ENCODE results near the gene RAPSN.

The RAPSN gene

DNA sequence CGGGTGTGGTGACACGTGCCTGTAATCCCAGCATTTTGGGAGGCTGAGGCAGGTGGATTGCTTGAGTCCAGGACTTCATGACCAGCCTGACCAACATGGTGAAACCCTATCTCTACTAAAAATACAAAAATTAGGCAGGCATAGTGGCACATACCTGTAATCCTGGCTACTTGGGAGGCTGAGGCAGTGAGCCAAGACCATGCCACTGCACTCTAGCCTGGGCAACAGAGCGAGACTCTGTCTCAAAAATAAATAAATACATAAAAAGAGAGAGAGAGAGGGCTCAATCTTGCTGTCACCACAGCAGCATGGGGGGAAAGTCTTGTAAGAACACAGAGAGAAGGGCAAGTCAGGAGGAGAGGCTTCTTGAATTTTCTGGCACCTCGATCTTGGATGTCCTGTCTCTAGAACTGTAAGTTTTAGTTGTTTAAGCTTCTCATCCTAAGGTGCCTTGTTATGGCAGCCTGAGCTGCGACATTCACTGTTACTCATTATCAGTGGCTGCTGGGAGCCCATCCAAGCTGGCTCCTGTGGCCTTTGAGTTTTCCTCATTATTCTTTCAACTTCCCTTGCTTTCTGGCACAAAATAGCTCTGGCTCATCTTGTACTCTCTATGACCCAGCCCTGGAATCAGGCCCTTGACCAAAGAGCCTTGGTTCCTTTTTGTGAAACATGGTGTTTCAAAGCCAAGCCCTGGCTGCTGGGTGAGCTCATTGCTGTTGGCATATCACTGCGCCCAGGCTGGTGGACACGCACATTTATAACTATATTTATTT, 14.7 kb downstream of the RAPSN start:
- DNase-seq (ENCODE audit: low read depth in 2 of 2) = no peak

DNA sequence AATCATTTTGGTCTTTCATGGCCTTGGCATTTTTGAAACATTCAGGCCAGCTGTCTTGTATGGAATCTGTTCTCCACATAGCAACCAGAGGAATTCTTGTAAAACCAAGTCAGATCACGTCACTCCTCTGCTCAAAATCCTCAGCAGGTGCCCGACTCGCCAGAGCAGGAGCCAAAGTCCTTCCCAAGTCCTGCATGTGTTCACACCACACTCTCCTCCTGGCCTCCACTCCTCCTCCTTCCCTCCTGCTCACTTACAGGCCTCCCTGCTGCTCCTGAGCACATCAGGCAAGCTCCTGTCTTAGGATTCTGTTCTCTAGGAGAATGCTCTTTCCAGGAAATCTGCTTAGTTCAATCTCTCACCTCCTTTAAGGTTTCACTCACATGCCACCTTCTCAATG, 15.8 kb downstream of the RAPSN start:
- no peak for DNase-seq (ENCODE audit: low read depth in 2 of 2)

DNA sequence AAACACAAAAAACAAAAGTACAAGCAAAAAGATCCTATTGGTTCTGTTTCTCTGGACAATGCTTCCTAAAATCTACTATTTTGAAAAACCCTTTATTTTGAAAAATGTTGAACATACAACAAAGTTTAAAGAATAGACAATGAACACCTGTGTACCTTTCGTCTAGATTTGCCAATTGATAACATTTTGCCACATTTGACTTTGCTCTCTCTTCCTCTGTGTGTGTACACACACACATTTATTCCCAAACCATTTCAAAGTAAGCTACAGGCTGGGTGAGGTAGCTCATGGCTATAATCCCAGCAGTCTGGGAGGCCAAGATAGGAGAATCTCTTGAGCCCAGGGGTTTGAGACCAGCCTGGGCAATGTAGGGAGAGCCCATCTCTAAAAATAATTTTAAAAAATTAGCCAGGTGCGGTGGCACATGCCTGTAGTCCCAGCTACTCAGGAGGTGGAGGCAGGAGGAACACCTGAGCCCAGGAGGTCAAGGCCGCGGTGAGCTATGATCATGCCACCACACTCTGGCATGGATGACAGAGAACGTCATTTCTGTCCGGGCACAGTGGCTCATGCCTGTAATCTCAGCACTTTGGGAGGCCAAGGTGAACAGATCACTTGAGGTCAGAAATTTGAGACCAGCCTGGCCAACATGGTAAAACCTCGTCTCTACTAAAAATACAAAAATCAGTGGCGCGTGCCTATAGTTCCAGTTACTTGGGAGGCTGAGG, 17.4 kb downstream of the RAPSN start:
- DNase-seq (ENCODE audit: low read depth in 2 of 2) = no peak

DNA sequence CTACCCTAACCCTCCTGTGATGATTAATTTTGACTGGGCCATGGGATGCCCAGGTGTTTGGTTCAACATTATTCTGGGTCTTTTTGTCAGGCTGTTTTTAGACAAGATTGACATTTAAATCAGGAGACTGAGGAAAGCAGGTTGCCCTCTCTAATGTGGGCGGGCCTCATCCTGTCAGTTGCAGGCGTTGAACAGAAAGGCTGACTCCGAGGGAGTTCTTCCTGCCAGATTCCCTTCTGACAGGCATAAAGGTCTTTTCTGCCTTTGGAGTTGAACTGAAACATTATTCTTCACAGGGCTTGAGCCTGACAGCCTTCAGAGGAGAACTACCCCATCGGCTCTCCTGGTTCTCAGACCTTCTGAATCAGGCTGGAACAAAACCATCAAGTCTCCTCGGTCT, 18.4 kb downstream of the RAPSN start:
- no peak for DNase-seq (ENCODE audit: low read depth in 2 of 2)

DNA sequence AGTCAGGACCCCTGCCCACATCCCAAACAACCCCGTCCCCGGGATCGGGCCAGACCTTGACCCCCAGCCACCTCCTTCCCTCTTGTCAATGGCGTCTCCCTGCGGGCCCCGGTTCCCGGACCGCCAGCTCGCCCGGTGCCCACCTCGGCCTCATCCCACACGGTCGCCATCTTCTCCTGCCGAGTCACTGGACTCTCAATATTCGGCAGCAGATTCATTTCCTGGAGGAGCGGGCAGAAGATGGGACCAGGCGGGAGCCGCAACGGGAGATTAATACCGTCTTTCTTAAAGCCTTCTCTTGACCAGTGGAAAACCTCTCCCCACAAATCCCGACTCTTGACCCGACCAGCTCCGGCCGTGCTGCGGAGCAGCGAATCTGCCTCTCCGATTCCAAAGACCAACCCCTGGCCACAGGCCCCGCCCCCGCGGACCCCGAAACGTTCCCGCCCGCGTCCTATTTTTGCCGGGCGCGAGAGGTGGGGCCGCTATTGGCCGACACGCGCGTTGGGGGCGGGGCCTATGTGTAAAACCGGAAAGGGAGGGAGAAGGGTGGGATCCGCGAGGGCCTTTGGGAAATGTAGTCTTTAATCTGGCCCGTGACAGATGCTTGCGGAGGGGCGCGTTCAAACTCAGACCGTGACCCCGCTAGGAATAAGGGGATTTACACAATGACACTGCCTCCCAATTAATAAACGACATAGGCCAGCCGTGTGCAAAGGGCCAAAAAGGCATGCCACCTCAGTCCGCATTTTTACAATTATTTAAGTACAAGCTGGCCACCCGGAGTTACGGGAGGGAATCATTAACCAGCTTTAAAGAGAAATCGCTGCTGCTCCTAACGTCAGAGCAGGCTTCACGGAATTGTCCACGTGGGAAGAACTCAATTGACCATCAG, 22.6 kb downstream of the RAPSN start, which contains the start of gene PSMC3:
Gene PSMC3 (minus strand): TSS at position 378 of the 895 bp plus-strand sequence. CDS start 160 bp downstream, at position 218.
- peak; percentile 97 for DNase-seq (ENCODE audit: low read depth in 2 of 2)

DNA sequence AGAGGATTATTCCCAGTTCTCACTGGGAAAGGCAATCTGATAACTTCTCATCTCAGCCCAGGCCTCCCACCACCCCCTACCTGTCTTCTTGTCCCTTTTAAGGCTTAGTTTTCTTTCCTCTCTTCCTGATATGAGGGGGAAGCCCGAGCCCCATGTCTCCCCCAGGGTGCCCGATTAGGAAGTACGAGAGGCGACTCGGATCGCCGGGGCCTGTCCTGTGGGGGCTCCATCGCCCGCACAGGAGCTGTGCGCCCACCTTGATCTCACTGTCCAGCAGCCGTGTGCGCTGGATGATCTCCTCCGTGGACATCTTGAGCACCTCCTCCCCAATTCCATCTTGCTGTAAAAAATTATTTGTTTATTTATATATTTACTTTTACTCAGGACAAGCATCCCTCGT, 23.3 kb downstream of the RAPSN start:
- DNase-seq (ENCODE audit: low read depth in 2 of 2) = no peak

DNA sequence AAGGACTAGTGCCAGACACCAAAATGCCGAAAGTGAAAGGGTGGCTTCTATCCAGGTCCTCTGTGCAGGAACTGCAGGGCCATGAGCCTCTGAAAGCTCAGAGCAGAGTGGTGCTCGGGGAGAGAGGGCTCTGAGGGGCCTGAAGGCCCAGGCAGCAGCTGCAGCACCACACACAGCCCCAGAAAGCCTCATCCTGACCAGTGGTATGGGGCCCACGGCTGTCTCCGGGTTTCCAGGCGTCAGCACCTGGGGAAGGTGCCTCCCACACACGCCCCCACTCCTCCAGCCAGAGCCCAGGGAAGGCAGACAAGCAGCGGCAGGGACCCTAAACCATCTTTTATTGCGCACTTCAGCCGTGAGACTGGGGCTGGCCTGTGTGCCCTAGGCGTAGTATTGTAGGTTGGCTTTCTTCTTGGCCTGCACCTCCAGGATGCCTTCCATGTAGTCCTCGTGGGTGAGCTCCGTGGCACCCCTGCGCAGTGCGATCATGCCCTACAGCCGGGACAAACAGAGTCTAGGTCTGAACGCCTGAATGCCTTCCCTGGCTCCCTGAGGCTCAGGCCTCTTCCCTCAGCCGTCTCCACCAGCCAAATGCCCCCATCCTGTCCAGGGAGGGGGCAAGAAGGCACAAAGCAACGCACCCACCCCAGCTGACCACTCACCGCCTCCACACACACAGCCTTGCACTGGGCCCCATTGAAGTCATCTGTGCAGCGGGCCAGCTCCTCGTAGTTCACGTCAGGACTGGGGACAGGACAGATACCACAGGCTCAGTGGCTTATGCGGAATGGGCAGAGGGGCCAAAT, 30.3 kb downstream of the RAPSN start:
- no peak for DNase-seq (ENCODE audit: low read depth in 2 of 2)

DNA sequence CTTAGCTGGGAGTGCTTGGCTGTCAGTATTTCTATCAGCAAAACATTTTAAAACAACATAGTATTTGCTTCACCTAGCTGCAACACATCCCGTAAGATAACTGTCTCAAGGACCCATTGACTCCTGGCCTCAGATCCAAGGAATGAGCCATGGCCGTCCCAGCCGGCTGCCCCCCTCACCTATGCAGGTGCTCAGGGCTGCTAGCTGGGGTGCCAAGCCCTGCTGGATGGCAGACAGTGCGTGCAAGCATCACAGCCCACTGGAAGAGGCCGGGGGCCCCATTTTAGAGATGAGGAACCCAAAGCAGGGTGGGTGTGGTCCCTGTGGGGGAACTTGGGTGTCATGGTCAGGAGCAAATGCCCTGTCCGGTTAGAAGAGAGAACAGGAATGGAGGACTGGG, 31.2 kb downstream of the RAPSN start:
- no peak for DNase-seq (ENCODE audit: low read depth in 2 of 2)

DNA sequence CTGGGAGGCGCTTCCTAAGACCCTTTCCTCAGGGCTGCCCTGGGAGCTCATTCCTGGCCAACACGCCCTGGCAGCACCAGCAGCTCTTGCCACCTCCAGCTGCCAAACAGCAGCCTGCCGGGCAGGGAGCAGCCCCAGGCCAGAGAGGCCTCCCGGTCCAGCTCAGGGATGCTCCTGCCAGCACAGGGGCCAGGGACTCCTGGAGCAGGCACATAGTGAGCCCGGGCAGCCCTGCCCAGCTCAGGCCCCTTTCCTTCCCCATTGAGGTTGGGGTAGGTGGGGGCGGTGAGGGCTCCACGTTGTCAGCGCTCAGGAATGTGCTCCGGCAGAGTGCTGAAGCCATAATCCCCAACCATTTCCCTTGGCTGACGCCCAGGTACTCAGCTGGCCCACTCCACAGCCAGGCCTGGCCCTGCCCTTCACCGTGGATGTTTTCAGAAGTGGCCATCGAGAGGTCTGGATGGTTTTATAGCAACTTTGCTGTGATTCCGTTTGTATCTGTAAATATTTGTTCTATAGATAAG, 32.9 kb downstream of the RAPSN start:
- no peak for DNase-seq (ENCODE audit: low read depth in 2 of 2)

DNA sequence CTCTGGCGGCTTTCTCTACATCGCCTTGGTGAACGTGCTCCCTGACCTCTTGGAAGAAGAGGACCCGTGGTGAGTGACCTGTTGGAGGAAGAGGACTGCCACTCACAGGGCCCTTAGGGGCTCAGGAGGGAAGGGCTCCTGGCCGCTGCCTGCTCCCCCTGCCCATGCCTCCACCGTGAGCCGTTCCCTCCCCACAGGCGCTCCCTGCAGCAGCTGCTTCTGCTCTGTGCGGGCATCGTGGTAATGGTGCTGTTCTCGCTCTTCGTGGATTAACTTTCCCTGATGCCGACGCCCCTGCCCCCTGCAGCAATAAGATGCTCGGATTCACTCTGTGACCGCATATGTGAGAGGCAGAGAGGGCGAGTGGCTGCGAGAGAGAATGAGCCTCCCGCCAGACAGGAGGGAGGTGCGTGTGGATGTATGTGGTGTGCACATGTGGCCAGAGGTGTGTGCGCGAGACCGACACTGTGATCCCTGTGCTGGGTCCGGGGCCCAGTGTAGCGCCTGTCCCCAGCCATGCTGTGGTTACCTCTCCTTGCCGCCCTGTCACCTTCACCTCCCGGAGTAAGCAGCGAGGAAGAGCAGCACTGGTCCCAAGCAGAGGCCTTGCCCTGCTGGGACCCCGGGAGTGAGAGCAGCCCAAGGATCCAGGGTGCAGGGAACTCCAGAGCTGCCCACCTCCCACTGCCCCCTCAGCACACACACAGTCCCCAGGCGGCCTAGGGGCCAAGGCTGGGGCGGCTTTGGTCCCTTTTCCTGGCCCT, 33.7 kb downstream of the RAPSN start:
- no peak for DNase-seq (ENCODE audit: low read depth in 2 of 2)

DNA sequence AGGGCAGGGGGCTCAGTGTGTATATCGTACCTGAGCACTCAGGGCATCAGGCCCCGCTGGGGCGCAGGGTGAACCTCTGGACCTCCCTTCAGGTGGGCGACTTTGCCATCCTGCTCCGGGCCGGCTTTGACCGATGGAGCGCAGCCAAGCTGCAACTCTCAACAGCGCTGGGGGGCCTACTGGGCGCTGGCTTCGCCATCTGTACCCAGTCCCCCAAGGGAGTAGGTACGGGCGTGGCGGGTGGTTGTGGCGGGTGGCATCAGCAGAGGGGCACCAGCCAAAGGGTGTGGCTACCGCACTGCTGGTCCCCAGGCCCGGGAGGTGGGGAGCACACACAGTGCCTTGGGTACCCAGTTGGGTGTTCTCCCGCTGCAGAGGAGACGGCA, 34.3 kb downstream of the RAPSN start:
- DNase-seq (ENCODE audit: low read depth in 2 of 2) = no peak

DNA sequence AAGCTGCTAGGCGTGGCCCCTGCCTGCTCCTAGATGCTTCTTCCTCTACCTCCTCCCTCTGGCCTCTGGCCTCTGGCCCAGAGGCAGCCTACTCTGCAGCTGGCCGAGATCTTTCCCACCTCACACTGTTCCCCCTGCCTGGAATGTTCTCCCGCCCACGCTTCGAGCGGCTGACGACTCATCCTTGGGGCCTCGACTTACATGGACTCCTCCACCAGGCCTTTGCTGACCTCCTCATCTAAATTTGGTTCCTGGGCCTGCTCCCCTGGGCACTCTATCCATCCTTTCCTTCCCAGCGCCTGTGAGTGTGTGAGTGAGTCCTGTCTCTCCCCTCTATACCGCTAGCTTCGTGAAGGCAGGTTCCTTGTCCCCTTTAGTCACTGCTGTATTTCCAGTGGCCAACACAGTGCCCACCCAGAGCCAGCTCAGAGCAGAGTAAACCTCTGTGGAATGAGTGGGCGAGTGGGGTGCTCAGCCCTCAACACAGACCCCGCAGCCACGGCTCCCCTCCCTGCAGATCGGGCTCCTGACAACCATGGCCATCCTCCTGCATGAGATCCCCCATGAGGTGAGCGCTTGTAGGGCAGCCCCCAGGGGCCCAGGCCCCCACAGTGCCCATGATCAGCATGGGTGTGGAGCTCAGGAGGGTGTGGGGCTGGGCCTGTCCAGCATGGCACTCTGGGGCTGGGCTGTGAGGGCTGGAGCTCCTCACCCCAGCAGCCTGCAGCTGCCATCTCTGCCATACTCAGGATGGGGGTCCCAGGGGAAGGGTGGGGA, 34.8 kb downstream of the RAPSN start:
- no peak for DNase-seq (ENCODE audit: low read depth in 2 of 2)

DNA sequence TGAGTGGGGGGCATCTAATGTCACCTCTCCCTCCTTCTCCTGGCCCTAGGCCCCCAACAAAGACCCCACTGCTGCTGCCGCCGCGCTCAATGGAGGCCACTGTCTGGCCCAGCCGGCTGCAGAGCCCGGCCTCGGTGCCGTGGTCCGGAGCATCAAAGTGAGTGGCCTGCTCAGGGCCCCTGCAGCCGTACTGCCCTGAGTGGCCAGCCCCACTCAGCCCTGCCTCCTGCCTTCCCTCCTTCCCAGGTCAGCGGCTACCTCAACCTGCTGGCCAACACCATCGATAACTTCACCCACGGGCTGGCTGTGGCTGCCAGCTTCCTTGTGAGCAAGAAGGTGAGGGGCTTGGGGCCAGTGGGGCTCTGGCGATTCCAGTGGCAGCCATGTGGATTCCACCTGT, 35.6 kb downstream of the RAPSN start:
- DNase-seq (ENCODE audit: low read depth in 2 of 2) = no peak

DNA sequence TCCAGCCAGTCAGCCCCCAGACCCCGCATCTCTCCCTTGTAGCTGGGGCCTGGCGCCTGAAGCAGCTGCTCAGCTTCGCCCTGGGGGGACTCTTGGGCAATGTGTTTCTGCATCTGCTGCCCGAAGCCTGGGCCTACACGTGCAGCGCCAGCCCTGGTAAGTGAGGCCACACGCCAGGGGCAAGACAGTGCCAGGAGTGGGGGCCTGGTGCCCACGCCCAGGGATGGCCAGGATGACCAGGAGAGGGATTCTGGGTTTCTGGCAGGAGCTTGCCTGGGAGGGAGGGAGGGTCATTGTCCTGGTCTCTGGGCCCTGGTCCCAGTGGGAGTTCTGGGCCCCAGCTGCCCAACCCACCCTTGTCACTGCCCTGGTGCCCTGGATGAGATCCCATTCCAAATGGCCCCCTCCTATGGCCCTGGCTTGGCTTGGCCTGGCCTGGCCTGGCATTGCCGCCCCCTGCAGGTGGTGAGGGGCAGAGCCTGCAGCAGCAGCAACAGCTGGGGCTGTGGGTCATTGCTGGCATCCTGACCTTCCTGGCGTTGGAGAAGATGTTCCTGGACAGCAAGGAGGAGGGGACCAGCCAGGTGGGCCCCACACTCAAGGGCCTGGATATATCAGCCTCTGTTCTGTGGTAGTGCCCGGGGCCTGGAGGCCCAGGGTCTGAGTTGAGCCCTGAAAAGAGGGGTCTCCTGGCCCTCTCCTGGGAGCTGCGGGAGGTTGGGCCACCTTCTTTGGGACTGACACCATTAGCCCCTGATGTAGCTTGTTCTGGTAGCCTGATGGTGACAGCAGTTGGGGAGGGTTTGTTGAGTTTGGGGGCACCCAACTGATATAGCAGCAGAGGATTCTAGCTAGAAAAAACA, 36.8 kb downstream of the RAPSN start:
- peak in 1 of 2 donors; percentile 35 for DNase-seq (ENCODE audit: low read depth in 2 of 2)

DNA sequence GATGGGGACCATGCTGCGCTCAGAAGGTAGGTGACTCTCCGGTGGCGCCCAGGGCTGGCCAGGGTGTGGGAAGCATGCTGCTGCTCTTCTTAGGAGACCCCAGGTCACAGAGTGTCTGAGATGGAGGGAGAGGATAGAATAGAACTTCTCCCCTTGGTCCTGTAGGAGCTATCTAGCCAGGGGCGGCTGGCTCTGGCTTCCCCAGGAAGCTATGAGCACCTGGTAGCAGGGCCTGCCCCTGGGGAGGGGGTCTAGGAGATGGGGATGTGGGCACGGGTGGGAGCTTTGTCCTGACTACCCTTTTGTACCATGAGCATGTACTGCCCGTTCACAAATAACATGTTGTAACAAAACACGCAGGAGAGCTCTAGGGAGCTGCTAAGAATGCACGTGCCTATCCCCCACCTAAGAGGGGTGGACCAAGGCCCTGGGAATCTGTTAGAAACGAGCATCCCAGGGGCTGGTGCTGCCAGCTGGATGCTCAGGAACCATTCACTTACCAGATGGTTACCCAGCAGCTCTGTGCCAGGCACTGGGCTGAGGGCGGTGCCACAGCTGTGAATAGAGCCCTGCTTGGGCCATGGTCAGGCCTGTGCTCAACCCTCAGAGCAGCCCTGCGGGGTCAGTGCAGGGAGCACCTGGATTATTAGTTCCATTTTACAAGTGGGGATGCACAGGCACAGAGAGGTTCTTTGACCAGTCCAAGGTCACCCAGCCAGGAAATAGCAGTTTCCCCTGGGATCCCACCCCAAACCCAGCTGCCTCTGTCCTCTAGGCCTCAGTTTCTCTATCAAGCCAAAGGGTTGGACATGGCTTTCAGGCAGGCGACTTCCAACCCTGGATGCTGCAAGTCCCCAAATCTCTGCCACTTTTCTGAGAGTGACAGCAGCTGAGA, 38.3 kb downstream of the RAPSN start:
- DNase-seq (ENCODE audit: low read depth in 2 of 2) = no peak

DNA sequence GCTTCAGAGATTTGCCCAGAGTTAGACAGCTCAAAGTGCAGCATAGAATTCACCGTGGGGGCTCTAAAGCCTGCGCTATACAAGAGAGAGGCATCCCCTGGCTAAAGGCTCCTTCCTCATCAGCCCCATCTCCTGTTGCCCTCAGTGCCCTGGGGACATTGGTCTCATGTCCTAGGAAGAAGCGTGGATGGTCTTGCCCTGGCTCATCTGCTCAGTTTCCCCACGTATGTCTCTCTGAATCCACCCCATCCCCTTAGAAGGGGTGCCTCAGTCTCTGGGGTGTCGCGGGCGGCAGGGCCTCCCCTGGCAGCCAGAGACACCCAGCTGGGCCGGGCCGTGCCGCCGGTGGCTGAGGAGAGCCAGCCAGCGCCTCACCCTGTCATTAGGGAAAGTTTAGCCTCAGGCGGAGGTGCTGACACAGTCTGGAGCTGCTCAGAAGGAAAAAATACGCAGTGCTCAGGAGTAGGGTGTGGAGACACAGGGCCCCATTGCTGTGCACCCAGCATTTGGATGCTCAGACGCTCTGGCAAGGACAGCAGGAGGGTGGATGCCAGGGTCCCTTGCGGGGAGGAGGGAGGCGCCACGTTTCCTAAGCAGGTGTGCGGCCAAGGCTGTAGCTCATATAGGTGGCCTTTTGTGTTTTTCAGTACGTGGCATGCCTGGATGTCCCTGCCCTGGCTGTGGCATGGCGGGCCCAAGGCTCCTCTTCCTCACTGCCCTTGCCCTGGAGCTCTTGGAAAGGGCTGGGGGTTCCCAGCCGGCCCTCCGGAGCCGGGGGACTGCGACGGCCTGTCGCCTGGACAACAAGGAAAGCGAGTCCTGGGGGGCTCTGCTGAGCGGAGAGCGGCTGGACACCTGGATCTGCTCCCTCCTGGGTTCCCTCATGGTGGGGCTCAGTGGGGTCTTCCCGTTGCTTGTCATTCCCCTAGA, 39.2 kb downstream of the RAPSN start:
- no peak for DNase-seq (ENCODE audit: low read depth in 2 of 2)
